HG02970 (cell line): ENCODE measurements around the gene CDC14A.
"Not testable (repeated sequence)": the region's sequence is repeated elsewhere in the genome, so short reads cannot be mapped to it uniquely, and the experiment has no call there.

Experiments used
- ATAC-seq: cut with Tn5 transposase; IDR thresholded peaks from one replicate; pipeline ENCODE4 v1.9.1; 2021; ENCODE audit warnings: mild to moderate bottlenecking, moderate library complexity, moderate number of reproducible peaks; ENCODE audit not compliant: unreplicated experiment, low FRiP score

Gene CDC14A

GRCh38 chr1:100352267-100353070 lies at the start of gene CDC14A:
CDC14A (plus strand) TSS chr1:100352506; CDS start chr1:100352955, 449 bp downstream.
- ATAC-seq: peak; percentile 62

GRCh38 chr1:100302739-100303138 lies 49.6 kb upstream of the CDC14A start:
- ATAC-seq: no peak

GRCh38 chr1:100304227-100304626 lies 48.1 kb upstream of the CDC14A start:
- no peak for ATAC-seq

- ATAC-seq: no peak
Observed at GRCh38 chr1:100304921-100305320, 47.4 kb upstream of the CDC14A start.

- ATAC-seq: no peak
Observed at GRCh38 chr1:100305954-100306353, 46.4 kb upstream of the CDC14A start.

GRCh38 chr1:100306735-100307313 lies 45.5 kb upstream of the CDC14A start:
- ATAC-seq: no peak

GRCh38 chr1:100308777-100309176 lies 43.5 kb upstream of the CDC14A start:
- ATAC-seq: no peak

GRCh38 chr1:100309863-100310262 lies 42.4 kb upstream of the CDC14A start:
- no peak for ATAC-seq

- ATAC-seq: no peak
Observed at GRCh38 chr1:100313382-100313781, 38.9 kb upstream of the CDC14A start.

GRCh38 chr1:100316622-100317021 lies 35.7 kb upstream of the CDC14A start:
- ATAC-seq: no peak

GRCh38 chr1:100320311-100321099 lies 31.8 kb upstream of the CDC14A start:
- ATAC-seq: no peak

- no peak for ATAC-seq
Observed at GRCh38 chr1:100321100-100321493, 31.2 kb upstream of the CDC14A start.

- no peak for ATAC-seq
Observed at GRCh38 chr1:100321506-100321905, 30.8 kb upstream of the CDC14A start.

- ATAC-seq: no peak
Observed at GRCh38 chr1:100322436-100323211, 29.7 kb upstream of the CDC14A start.

GRCh38 chr1:100323419-100324106 lies 28.7 kb upstream of the CDC14A start:
- no peak for ATAC-seq

- no peak for ATAC-seq
Observed at GRCh38 chr1:100325415-100326324, 26.6 kb upstream of the CDC14A start.

GRCh38 chr1:100326325-100326670 lies 26.0 kb upstream of the CDC14A start:
- not testable (repeated sequence) for ATAC-seq

- ATAC-seq: no peak
Observed at GRCh38 chr1:100328133-100328532, 24.2 kb upstream of the CDC14A start.

- not testable (repeated sequence) for ATAC-seq
Observed at GRCh38 chr1:100331146-100331545, 21.2 kb upstream of the CDC14A start.
